ENCODE results near the gene C1orf122. TPM values are rescaled to one million over a fixed set of nuclear protein-coding genes. Genes with fewer than 3 reads are reported as not detected.
A peak's percentile ranks its signal among the peaks of the same experiment; 100 is the strongest.

The C1orf122 gene
- total RNA-seq, 1 experiment from 2014 or later, result 69.5 TPM

DNA sequence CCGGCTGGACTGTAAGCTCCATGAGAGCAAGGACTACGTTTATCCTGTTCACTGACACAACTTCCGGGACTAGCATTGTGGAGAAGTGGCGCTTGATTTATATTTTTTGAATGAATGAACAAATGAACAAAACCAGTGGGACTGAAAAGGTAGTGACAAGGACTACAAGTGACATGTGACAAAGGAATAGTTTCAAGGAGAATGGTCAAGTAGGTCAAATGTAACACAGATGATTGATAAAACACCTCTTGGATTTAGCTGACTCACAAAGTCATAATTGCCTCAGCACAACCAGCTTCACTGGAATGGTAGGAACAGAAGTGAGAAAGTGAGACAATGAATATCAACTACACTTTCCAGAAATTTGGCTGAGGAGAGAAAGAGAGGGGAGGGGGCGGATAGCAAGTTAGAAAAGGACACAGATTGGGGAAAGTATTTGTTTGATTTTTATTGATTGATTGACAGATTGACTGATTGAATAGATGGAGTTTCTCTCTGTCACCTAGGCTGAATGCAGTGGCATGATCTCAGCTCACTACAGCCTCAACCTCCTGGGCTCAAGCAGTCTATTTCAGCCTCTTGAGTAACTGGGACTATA lies 37.6 kb downstream of the C1orf122 start:
- DNase-seq (ENCODE audit: low read depth), result no peak

GRCh38 chr1:37845786-37846185 lies 38.2 kb downstream of the C1orf122 start:
- DNase-seq (ENCODE audit: low read depth), result no peak

GRCh38 chr1:37846647-37847339 lies 39.2 kb downstream of the C1orf122 start:
- no peak for DNase-seq (ENCODE audit: low read depth)

- no peak for DNase-seq (ENCODE audit: low read depth)
These were observed 41.9 kb downstream of the C1orf122 start for GRCh38 chr1:37849480-37849879.

GRCh38 chr1:37850352-37850955 lies 42.9 kb downstream of the C1orf122 start:
- DNase-seq (ENCODE audit: low read depth), result peak; percentile 8

DNA sequence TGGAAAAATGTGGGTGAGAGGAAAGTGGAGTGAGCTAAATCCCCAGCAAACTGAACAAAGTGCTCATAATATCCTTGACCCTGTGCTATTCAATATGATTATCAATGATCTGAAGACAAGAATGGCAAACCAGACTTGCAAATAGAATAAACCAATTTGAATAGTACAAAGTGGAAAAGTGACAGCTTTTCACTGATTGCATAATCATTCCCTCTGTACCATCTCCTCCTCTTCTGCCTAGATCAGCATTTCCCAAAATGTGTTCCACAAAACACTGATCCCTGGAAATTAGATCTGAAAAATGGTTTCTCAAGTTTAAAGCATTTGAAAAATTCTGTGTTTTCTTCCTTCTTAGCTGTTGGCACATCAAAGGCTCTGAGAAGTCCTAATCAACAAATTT lies 43.7 kb downstream of the C1orf122 start:
- no peak for DNase-seq (ENCODE audit: low read depth)

DNA sequence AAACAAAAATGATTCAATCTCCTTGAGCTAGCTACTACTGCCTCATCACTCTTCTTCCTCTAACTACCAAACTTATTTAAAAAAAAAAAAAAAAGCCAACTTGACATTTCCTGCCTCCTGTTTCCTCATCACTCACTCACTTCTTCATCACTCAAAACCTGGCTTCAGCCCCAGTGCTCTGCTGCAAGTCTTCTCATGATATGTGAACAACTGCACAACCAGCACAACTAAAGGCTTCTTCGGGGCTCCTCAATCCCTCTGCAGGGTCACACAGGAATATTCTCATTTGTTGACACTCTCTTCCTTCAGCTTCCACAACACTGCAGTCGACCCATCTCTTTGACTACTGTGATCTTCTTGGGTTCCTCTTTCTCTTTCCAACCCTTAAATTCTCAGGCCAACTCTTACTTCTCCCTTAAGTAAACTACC lies 44.2 kb downstream of the C1orf122 start:
- DNase-seq (ENCODE audit: low read depth), result peak; percentile 6

DNA sequence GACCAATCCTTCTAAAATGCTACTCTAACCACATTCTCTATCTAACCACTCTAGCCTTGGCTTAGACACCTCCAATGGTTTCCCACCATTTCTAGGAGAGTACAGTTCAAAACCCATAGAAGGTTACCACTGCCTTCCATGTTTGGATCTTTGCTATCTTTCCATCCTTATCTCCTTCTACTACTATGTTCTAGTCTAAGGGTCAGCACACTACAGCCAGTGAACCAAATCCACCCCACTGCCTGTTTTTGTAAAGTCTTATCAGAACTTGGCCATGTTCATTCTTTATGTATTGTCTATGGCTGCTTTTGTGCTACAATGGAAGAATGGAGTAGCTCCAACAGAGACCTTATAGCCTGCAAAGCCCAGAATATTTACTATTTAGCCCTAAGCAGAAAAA lies 45.6 kb downstream of the C1orf122 start:
- no peak for DNase-seq (ENCODE audit: low read depth)

DNA sequence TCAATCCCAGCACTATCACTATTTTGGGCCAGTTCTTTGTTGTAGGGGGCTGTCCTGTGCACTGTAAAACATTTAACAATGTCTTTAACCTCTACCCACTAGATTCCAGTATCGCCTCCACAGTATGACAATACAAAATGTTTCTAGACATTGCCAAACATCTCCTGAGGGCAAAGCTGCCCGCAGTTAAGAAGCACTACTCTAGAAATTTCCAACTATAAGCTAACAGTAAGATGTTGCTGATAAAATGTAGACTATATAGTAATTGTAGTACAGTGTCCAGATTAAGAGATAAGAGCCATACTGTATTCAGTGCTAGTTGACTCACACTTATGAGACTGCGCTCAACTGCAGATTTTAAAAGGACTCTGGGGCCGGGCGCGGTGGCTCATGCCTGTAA lies 46.8 kb downstream of the C1orf122 start:
- no peak for DNase-seq (ENCODE audit: low read depth)

Other genes starting within 250 kb of the C1orf122 start
- 54.7 and 79.0 TPM in 2 replicates for gene GNL2, start 211.9 kb upstream of the C1orf122 start, total RNA-seq (2014; rRNA removed; shearing (Covaris generic))
- not detected in 2 replicates for gene RSPO1, start 172.9 kb upstream of the C1orf122 start, total RNA-seq (2014; rRNA removed; shearing (Covaris generic))
- 36.8 and 38.4 TPM in 2 replicates for gene CDCA8, start 115.3 kb upstream of the C1orf122 start, total RNA-seq (2014; rRNA removed; shearing (Covaris generic))
- not detected in 2 replicates for gene EPHA10, start 42.7 kb upstream of the C1orf122 start, total RNA-seq (2014; rRNA removed; shearing (Covaris generic))
- 6.5 and 7.2 TPM in 2 replicates for gene MANEAL, start 13.9 kb upstream of the C1orf122 start, total RNA-seq (2014; rRNA removed; shearing (Covaris generic))
- gene YRDC, start 418 bp downstream of the C1orf122 start, total RNA-seq (2014; rRNA removed; shearing (Covaris generic)), result 32.8 and 36.3 TPM in 2 replicates
- 2.5 and 5.4 TPM in 2 replicates for gene MTF1, start 51.8 kb downstream of the C1orf122 start, total RNA-seq (2014; rRNA removed; shearing (Covaris generic))
- 6.3 and 8.5 TPM in 2 replicates for gene INPP5B, start 139.3 kb downstream of the C1orf122 start, total RNA-seq (2014; rRNA removed; shearing (Covaris generic))
- 187 and 209 TPM in 2 replicates for gene SF3A3, start 182.2 kb downstream of the C1orf122 start, total RNA-seq (2014; rRNA removed; shearing (Covaris generic))
- gene FHL3, start 197.7 kb downstream of the C1orf122 start, total RNA-seq (2014; rRNA removed; shearing (Covaris generic)), result 18.2 and 24.6 TPM in 2 replicates
- 69.6 and 103 TPM in 2 replicates for gene UTP11, start 204.9 kb downstream of the C1orf122 start, total RNA-seq (2014; rRNA removed; shearing (Covaris generic))
- not detected in 2 replicates for gene POU3F1, start 239.0 kb downstream of the C1orf122 start, total RNA-seq (2014; rRNA removed; shearing (Covaris generic))